Measurements from ENCODE around the gene GRIA1.
"Not testable (repeated sequence)": the region's sequence is repeated elsewhere in the genome, so short reads cannot be mapped to it uniquely, and the experiment has no call there.

The GRIA1 gene

GRCh38 chr5:153791339-153791738, 300.9 kb downstream of the GRIA1 start:
- no peak for DNase-seq

- no peak for DNase-seq
Measured at GRCh38 chr5:153792305-153792704, 301.8 kb downstream of the GRIA1 start.

- no peak for DNase-seq
Measured at GRCh38 chr5:153793699-153794098, 303.2 kb downstream of the GRIA1 start.

GRCh38 chr5:153794327-153794726, 303.9 kb downstream of the GRIA1 start:
- no peak for DNase-seq

- no peak for DNase-seq
Measured at GRCh38 chr5:153796527-153796926, 306.1 kb downstream of the GRIA1 start.

GRCh38 chr5:153797484-153797883, 307.0 kb downstream of the GRIA1 start:
- DNase-seq, result no peak

GRCh38 chr5:153798830-153799229, 308.4 kb downstream of the GRIA1 start:
- DNase-seq, result no peak

- DNase-seq, result no peak
Measured at GRCh38 chr5:153799466-153799865, 309.0 kb downstream of the GRIA1 start.

GRCh38 chr5:153802050-153802821, 311.8 kb downstream of the GRIA1 start:
- no peak for DNase-seq

- DNase-seq, result no peak
Measured at GRCh38 chr5:153807801-153808200, 317.3 kb downstream of the GRIA1 start.

- DNase-seq, result no peak
Measured at GRCh38 chr5:153809166-153809565, 318.7 kb downstream of the GRIA1 start.

- DNase-seq, result no peak
Measured at GRCh38 chr5:153813901-153814300, 323.4 kb downstream of the GRIA1 start.

- no peak for DNase-seq
Measured at GRCh38 chr5:153816870-153817269, 326.4 kb downstream of the GRIA1 start.

GRCh38 chr5:153818626-153819025, 328.2 kb downstream of the GRIA1 start:
- no peak for DNase-seq

GRCh38 chr5:153823036-153823435, 332.6 kb downstream of the GRIA1 start:
- no peak for DNase-seq

GRCh38 chr5:153824909-153825308, 334.4 kb downstream of the GRIA1 start:
- DNase-seq, result no peak

- no peak for DNase-seq
Measured at GRCh38 chr5:153827397-153827796, 336.9 kb downstream of the GRIA1 start.

- no peak for DNase-seq
Measured at GRCh38 chr5:153829510-153830065, 339.1 kb downstream of the GRIA1 start.

GRCh38 chr5:153831973-153832372, 341.5 kb downstream of the GRIA1 start:
- no peak for DNase-seq

- no peak for DNase-seq
Measured at GRCh38 chr5:153835891-153836515, 345.5 kb downstream of the GRIA1 start.

GRCh38 chr5:153849303-153850113, 359.0 kb downstream of the GRIA1 start:
- not testable (repeated sequence) for DNase-seq

- no peak for DNase-seq
Measured at GRCh38 chr5:153860195-153860886, 369.9 kb downstream of the GRIA1 start.

- not testable (repeated sequence) for DNase-seq
Measured at GRCh38 chr5:153862906-153863305, 372.4 kb downstream of the GRIA1 start.
